Parathyroid adenoma (tissue), 2 donors: Measurements from ENCODE around the gene CRYGB.
A peak's percentile ranks its signal among the peaks of the same experiment; 100 is the strongest.

Source experiments
- H2AFZ ChIP-seq: fragments of 300-600 bp; sonication (generic); one replicate; pipeline ENCODE4 v1.7.0; 2017; ENCODE audit warnings: antibody characterized with exemption, mild to moderate bottlenecking
- H3K27ac ChIP-seq: fragments of 300-600 bp; sonication (generic); one replicate; pipeline ENCODE4 v1.7.0; 2017
- H3K27me3 ChIP-seq: fragments of 300-600 bp; sonication (generic); one replicate; pipeline ENCODE4 v1.7.0; 2017; ENCODE audit warnings: low read length; ENCODE audit not compliant: control insufficient read depth, insufficient read depth
- H3K36me3 ChIP-seq: fragments of 300-600 bp; sonication (generic); one replicate; pipeline ENCODE4 v1.7.0; 2017; ENCODE audit warnings: low read length; ENCODE audit not compliant: control insufficient read depth, insufficient read depth
- H3K4me1 ChIP-seq: fragments of 300-600 bp; sonication (generic); one replicate; pipeline ENCODE4 v1.7.0; 2017; ENCODE audit warnings: control low read depth
- H3K4me2 ChIP-seq: fragments of 300-600 bp; sonication (generic); one replicate; pipeline ENCODE4 v1.7.0; 2017; ENCODE audit warnings: low read length
- H3K4me3 ChIP-seq: fragments of 300-600 bp; sonication (generic); one replicate; pipeline ENCODE4 v1.7.0; 2017; ENCODE audit warnings: low read depth, low read length
- H3K79me2 ChIP-seq: fragments of 300-600 bp; sonication (generic); one replicate; pipeline ENCODE4 v1.7.0; 2017; ENCODE audit warnings: control low read depth
- H3K9ac ChIP-seq: fragments of 300-600 bp; sonication (generic); one replicate; pipeline ENCODE4 v1.7.0; 2017; ENCODE audit warnings: mild to moderate bottlenecking
- H3K9me3 ChIP-seq: fragments of 300-600 bp; sonication (generic); one replicate; pipeline ENCODE4 v1.7.0; 2017; ENCODE audit warnings: low read length; ENCODE audit not compliant: control insufficient read depth
- CTCF ChIP-seq: fragments of 300-600 bp; sonication (generic); IDR thresholded peaks from one replicate; pipeline ENCODE4 v1.7.0; 2017; ENCODE audit warnings: antibody characterized with exemption, mild to moderate bottlenecking
- donor health status: primary hyperparathyroidism.

The CRYGB gene

GRCh38 chr2:208183526-208183925, 37.6 kb upstream of the CRYGB start:
- no peak overlapping the region for H3K9ac ChIP-seq

DNA sequence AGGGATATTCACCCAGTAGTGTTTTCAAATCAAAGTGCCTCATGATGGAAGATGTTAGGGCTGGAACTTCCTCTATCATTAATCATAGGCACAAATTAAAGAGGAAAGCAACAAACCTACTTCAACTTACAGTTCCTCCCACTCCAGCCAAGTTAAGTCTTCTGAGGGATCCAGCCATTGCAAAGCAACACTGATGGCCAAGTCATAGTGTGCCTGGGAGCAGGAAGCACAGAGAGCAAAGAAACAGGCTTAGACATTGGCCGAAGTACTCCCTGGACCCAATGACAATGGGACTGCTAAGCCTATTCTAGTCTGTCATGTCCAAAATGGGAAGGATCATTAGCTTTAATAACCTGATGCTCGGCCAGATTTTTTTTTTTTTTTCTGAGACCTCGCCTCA, 36.9 kb upstream of the CRYGB start:
- H3K4me2 ChIP-seq: no peak overlapping the region

More at GRCh38 chr2:208183526-208183925, 37.6 kb upstream of the CRYGB start:
- H3K27ac ChIP-seq: no peak overlapping the region
- no peaks in the 10 kb centered on the region for H3K4me1 ChIP-seq
- H3K79me2 ChIP-seq: no peaks in the 10 kb centered on the region
- no peak overlapping the region for H2AFZ ChIP-seq
- H3K9me3 ChIP-seq: no peaks in the 10 kb centered on the region
- H3K4me3 ChIP-seq: no peak overlapping the region
- no peak overlapping the region for H3K4me2 ChIP-seq
- H3K27me3 ChIP-seq: no peaks in the 10 kb centered on the region
- no peak for TF ChIP-seq CTCF
- H3K36me3 ChIP-seq: no peaks in the 10 kb centered on the region

GRCh38 chr2:208179028-208179609, 33.2 kb upstream of the CRYGB start:
- no peaks in the 10 kb centered on the region for H3K36me3 ChIP-seq
- no peak for TF ChIP-seq CTCF
- H3K27ac ChIP-seq: no peak overlapping the region
- no peak overlapping the region for H3K4me3 ChIP-seq
- no peak overlapping the region for H3K9ac ChIP-seq
- H3K4me2 ChIP-seq: no peak overlapping the region
- H2AFZ ChIP-seq: no peak overlapping the region
- H3K9me3 ChIP-seq: no peaks in the 10 kb centered on the region
- H3K27me3 ChIP-seq: no peaks in the 10 kb centered on the region
- H3K79me2 ChIP-seq: no peaks in the 10 kb centered on the region
- no peaks in the 10 kb centered on the region for H3K4me1 ChIP-seq

More for the DNA sequence above, 36.9 kb upstream of the CRYGB start:
- Histone ChIP-seq H3K9ac (no peak overlapping the region), H3K27ac (no peak overlapping the region), H2AFZ (no peak overlapping the region), H3K36me3 (no peaks in the 10 kb centered on the region), H3K9me3 (no peaks in the 10 kb centered on the region), H3K27me3 (no peaks in the 10 kb centered on the region), H3K4me1 (no peaks in the 10 kb centered on the region), H3K79me2 (no peaks in the 10 kb centered on the region), H3K4me3 (no peak overlapping the region)
- no peak for TF ChIP-seq CTCF

- no peaks in the 10 kb centered on the region for H3K27me3 ChIP-seq
- no peaks in the 10 kb centered on the region for H3K79me2 ChIP-seq
- H3K4me3 ChIP-seq: no peak overlapping the region
- no peak overlapping the region for H3K9ac ChIP-seq
- no peak overlapping the region for H3K4me2 ChIP-seq
- no peaks in the 10 kb centered on the region for H3K9me3 ChIP-seq
- H2AFZ ChIP-seq: no peak overlapping the region
- H3K27ac ChIP-seq: no peak overlapping the region
- no peak for TF ChIP-seq CTCF
- no peaks in the 10 kb centered on the region for H3K4me1 ChIP-seq
- no peaks in the 10 kb centered on the region for H3K36me3 ChIP-seq
Observed at GRCh38 chr2:208175840-208176153, 29.8 kb upstream of the CRYGB start.

DNA sequence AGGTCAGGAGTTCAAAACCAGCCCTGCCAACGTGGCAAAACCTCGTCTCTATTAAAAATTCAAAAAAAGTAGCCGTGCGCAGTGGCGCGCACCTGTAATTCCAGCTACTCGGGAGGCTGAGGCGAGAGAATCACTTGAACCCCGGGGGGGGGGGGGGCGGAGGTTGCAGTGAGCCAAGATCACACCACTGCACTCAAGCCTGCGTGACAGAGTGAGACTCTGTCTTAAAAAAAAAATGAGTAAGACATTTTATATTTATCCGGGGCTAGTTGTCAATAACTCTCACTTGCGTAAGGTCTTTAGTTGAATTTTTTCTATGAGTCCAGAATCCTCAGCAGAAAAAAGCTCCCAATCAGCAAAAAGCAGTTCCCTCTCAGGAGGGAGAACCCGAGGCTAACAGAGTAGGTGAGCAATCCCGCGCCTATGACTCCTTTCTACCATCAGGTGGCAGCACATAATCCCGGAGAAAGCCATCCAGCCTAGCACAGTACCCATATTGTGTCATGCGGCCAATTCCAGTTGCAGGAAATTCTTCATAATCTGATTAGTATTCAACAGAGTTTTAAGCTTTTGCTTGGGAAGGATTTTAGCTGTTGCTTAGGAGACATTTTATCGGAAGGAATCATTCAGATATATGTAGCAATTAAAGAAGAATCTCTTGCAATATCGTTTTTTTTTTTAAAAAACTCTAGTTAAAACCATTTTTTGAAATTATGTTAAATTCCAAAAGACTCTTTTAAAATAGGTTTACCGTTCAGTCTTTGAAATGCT, 29.3 kb upstream of the CRYGB start:
- no peak overlapping the region for H3K27ac ChIP-seq

More for the DNA sequence above, 29.3 kb upstream of the CRYGB start:
- Histone ChIP-seq H3K79me2 (no peaks in the 10 kb centered on the region), H3K9me3 (no peaks in the 10 kb centered on the region), H3K9ac (no peak overlapping the region), H3K27me3 (no peaks in the 10 kb centered on the region), H3K4me3 (peak overlapping the region; percentile 31), H3K36me3 (no peaks in the 10 kb centered on the region), H3K4me1 (no peaks in the 10 kb centered on the region), H3K4me2 (peak overlapping the region; percentile 38), H2AFZ (no peak overlapping the region)
- TF ChIP-seq CTCF: peak; percentile 87
